HepG2 (cell line): ENCODE measurements around the gene C5orf24. TPM values are rescaled to one million over a fixed set of nuclear protein-coding genes. Genes with fewer than 3 reads are reported as not detected.

Experiments
- AKAP8 ChIP-seq: sonication (generic); formaldehyde crosslinking; IDR thresholded peaks from 2 replicates; pipeline ENCODE4 v1.5.1; 2020; ENCODE audit warnings: mild to moderate bottlenecking, missing genetic modification reagents
- EEA1 ChIP-seq: sonication (generic); formaldehyde crosslinking; IDR thresholded peaks from 2 replicates; pipeline ENCODE4 v1.5.1; 2020; ENCODE audit warnings: mild to moderate bottlenecking, missing genetic modification reagents, borderline replicate concordance
- HDAC1 ChIP-seq: sonication (generic); formaldehyde crosslinking; IDR thresholded peaks from 2 replicates; pipeline ENCODE4 v1.5.1; 2020; ENCODE audit warnings: mild to moderate bottlenecking, missing genetic modification reagents
- MXD1 ChIP-seq: sonication (generic); formaldehyde crosslinking; IDR thresholded peaks from 2 replicates; pipeline ENCODE4 v1.4.0; 2020; ENCODE audit warnings: mild to moderate bottlenecking, missing genetic modification reagents
- PAF1 ChIP-seq: IDR thresholded peaks from 2 replicates; pipeline ENCODE4 v1.6.1; 2016; ENCODE audit warnings: missing genetic modification reagents, missing compliant biosample characterization
- RAD51 ChIP-seq: fragments of 450-650 bp; IDR thresholded peaks from 2 replicates; pipeline ENCODE4 v1.6.1; 2016; ENCODE audit warnings: borderline replicate concordance
- RCOR2 ChIP-seq: IDR thresholded peaks from 2 replicates; pipeline ENCODE4 v1.6.1; 2016; ENCODE audit warnings: missing biosample characterization, missing genetic modification reagents
- TFE3 ChIP-seq: IDR thresholded peaks from 2 replicates; pipeline ENCODE4 v1.6.1; 2016
- THAP11 ChIP-seq: IDR thresholded peaks from 2 replicates; pipeline ENCODE4 v1.6.1; 2016; ENCODE audit warnings: missing biosample characterization, missing genetic modification reagents
- YEATS4 ChIP-seq: sonication (generic); formaldehyde crosslinking; IDR thresholded peaks from 2 replicates; pipeline ENCODE4 v1.4.0; 2020; ENCODE audit warnings: missing genetic modification reagents, borderline replicate concordance
- ZBTB7B ChIP-seq: sonication (generic); formaldehyde crosslinking; IDR thresholded peaks from 2 replicates; pipeline ENCODE4 v1.4.0; 2020; ENCODE audit warnings: missing genetic modification reagents
- ZMYM2 ChIP-seq: sonication (generic); formaldehyde crosslinking; IDR thresholded peaks from 2 replicates; pipeline ENCODE4 v1.8.0; 2022; ENCODE audit warnings: mild to moderate bottlenecking, missing genetic modification reagents
- ZNF101 ChIP-seq: sonication (generic); formaldehyde crosslinking; IDR thresholded peaks from 2 replicates; pipeline ENCODE4 v1.4.0; 2020; ENCODE audit warnings: mild to moderate bottlenecking, low read depth, missing genetic modification reagents, borderline replicate concordance
- ZNF446 ChIP-seq: sonication (generic); formaldehyde crosslinking; IDR thresholded peaks from 2 replicates; pipeline ENCODE4 v1.5.0; 2020; ENCODE audit warnings: mild to moderate bottlenecking, missing genetic modification reagents
- ZNF564 ChIP-seq: sonication (generic); formaldehyde crosslinking; IDR thresholded peaks from 2 replicates; pipeline ENCODE4 v1.8.1; 2023; ENCODE audit warnings: mild to moderate bottlenecking, missing genetic modification reagents
- ZNF616 ChIP-seq: sonication (generic); formaldehyde crosslinking; IDR thresholded peaks from 2 replicates; pipeline ENCODE4 v1.5.0; 2020; ENCODE audit warnings: low read depth, mild to moderate bottlenecking, missing genetic modification reagents
- ZNF646 ChIP-seq: sonication (generic); formaldehyde crosslinking; IDR thresholded peaks from 2 replicates; pipeline ENCODE4 v1.9.0; 2021; ENCODE audit warnings: mild to moderate bottlenecking, missing genetic modification reagents
- ZNF776 ChIP-seq: sonication (generic); formaldehyde crosslinking; IDR thresholded peaks from 2 replicates; pipeline ENCODE4 v1.4.0; 2020; ENCODE audit warnings: mild to moderate bottlenecking, missing genetic modification reagents
- ZNF788 ChIP-seq: sonication (generic); formaldehyde crosslinking; IDR thresholded peaks from 2 replicates; pipeline ENCODE4 v1.5.0; 2020; ENCODE audit warnings: mild to moderate bottlenecking, missing genetic modification reagents, borderline replicate concordance
- ZSCAN9 ChIP-seq: IDR thresholded peaks from 2 replicates; pipeline ENCODE4 v1.6.1; 2016; ENCODE audit warnings: borderline replicate concordance
- ZUFSP ChIP-seq: sonication (generic); formaldehyde crosslinking; IDR thresholded peaks from 2 replicates; pipeline ENCODE4 v1.9.0; 2021; ENCODE audit warnings: missing genetic modification reagents, mild to moderate bottlenecking, borderline replicate concordance
- polyA plus RNA-seq, 8 experiments: library from polyadenylated mRNA; depleted of rRNA in 3 of 8; stranded (reverse) in 7 of 8; unstranded in 1 of 8; fragments of >200 nt; fragmentation: Illumina TruSeq in 4 of 8; extraction: Trizol in 4 of 8; gene quantifications; 2 replicates each; pipeline versions ENCODE4 v1.2.1 to v1.2.3, GENCODE V29; 2011 to 2016; ENCODE audit warnings: low read depth in 4 of 8, missing spikeins in 1 of 8, mixed read lengths in 1 of 8; ENCODE audit not compliant: insufficient read depth in 1 of 8
- total RNA-seq, 5 experiments: library from RNA; depleted of rRNA; stranded (reverse); fragments of >200 nt; fragmentation: Illumina TruSeq; extraction: Trizol; gene quantifications; 2 replicates each; pipeline ENCODE4 v1.2.3, GENCODE V29; 2016; ENCODE audit warnings: low read depth in 1 of 5

C5orf24 gene
- total and polyA plus RNA-seq, 2 of the 13 experiments (the other 11 are each of a cell fraction or from before 2014, with no cell fraction given): 34.6 to 41.5 TPM

GRCh38 chr5:134904610-134905245, 59.0 kb downstream of the C5orf24 start, which contains the start of gene PCBD2 (continued):
- TF ChIP-seq AKAP8 (CRISPR knock-in tag): no peak; the same call in 1 of the 2 replicates
- peak; percentile 93 for TF ChIP-seq ZMYM2 (CRISPR knock-in tag)
- TF ChIP-seq MXD1 (CRISPR knock-in tag): peak; percentile 80
- TF ChIP-seq ZSCAN9 (CRISPR knock-in tag): no peak; the same call in 1 of the 2 replicates
- peak; percentile 72 for TF ChIP-seq ZNF564 (CRISPR knock-in tag)
- no peak for TF ChIP-seq ZNF646
- TF ChIP-seq ZNF616 (CRISPR knock-in tag): no peak
- TF ChIP-seq TFE3: 0 out of 2 replicates have a peak, but pooled peaks have one; percentile 30
- TF ChIP-seq YEATS4 (CRISPR knock-in tag): peak; percentile 86
- peak; percentile 91 for TF ChIP-seq HDAC1 (CRISPR knock-in tag)
- TF ChIP-seq THAP11: peak; percentile 81
- 0 out of 2 replicates have a peak, but pooled peaks have one; percentile 11 for TF ChIP-seq ZNF101 (CRISPR knock-in tag)
- no peak; the same call in 1 of the 2 replicates for TF ChIP-seq EEA1 (CRISPR knock-in tag)
- peak; percentile 75; the same call in 1 of the 2 replicates for TF ChIP-seq ZNF788 (CRISPR knock-in tag)
- no peak for TF ChIP-seq RAD51
- TF ChIP-seq RCOR2 (CRISPR knock-in tag): no peak; the same call in 1 of the 2 replicates
- peak; percentile 76 for TF ChIP-seq ZBTB7B (CRISPR knock-in tag)
- TF ChIP-seq ZUFSP (CRISPR knock-in tag): no peak
- TF ChIP-seq ZNF446 (CRISPR knock-in tag): peak; percentile 95
- TF ChIP-seq ZNF776 (CRISPR knock-in tag): peak; percentile 87; the same call in 1 of the 2 replicates
- no peak for TF ChIP-seq PAF1 (CRISPR knock-in tag)
